Fibroblast of lung (primary cell): ENCODE measurements around the gene KRABD2.

ENCODE experiments used
- CTCF ChIP-seq, 2 donors: IDR thresholded peaks in 1 of 2; conservative IDR thresholded peaks in 1 of 2; 1 replicate in 1 of 2; 2 replicates in 1 of 2; pipeline ENCODE4 v1.5.1; 2011 to 2012; ENCODE audit warnings: low read length in 2 of 2, control low read depth in 1 of 2, inconsistent platforms in 1 of 2, low read depth in 1 of 2, mild to moderate bottlenecking in 1 of 2
- EZH2 ChIP-seq: IDR thresholded peaks from 2 replicates; pipeline ENCODE4 v1.5.1; 2012; ENCODE audit warnings: low read length, control low read depth, mild to moderate bottlenecking; ENCODE audit errors: missing control alignments

GRCh38 chr17:8372422-8372821 lies 4.1 kb downstream of the KRABD2 start:
- TF ChIP-seq CTCF (conservative IDR thresholded peaks at IDR 0.05 in 1 of 2, IDR thresholded peaks at IDR 0.05 in 1 of 2; ENCODE audit: low read depth in 1 of 2, low read length in 2 of 2), result no peak
- TF ChIP-seq EZH2, result no peak
